Jurkat, Clone E6-1 (cell line): Measurements from ENCODE around the gene MAPK13.
"Not testable (repeated sequence)": the region's sequence is repeated elsewhere in the genome, so short reads cannot be mapped to it uniquely, and the experiment has no call there.

Experiments
- DNase-seq: peaks from one replicate; pipeline ENCODE4 v3.0.0-alpha.2; 2011; ENCODE audit warnings: low read depth, low spot score
- H3K4me3 ChIP-seq: 2 replicates; pipeline ENCODE4 v1.5.1; 2011; ENCODE audit warnings: mild to moderate bottlenecking, low read length, control low read depth, moderate library complexity

The MAPK13 gene

GRCh38 chr6:36113049-36113448 lies 17.3 kb upstream of the MAPK13 start:
- H3K4me3 ChIP-seq: no peak overlapping the region
- no peak for DNase-seq

DNA sequence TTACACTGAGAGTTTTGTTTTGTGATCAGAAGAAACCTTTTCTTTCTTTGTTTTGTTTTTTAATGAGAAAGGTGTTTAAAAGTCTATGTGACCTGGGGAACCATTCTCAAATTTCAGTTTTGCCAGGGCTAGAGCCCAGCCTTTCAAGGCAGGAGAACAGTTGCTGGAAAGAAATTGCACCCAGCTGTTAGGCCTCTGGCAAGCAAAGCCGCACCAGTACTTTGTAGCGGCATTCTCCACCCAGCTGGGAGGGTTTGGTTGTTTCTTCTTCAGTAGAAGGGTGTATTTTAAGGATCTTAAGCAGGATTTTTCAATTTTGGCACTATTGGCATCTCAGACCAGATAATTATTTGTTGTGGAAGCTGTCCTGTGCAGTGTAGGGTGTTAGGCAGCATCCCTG lies 16.6 kb upstream of the MAPK13 start:
- DNase-seq: no peak
- no peak overlapping the region for H3K4me3 ChIP-seq

DNA sequence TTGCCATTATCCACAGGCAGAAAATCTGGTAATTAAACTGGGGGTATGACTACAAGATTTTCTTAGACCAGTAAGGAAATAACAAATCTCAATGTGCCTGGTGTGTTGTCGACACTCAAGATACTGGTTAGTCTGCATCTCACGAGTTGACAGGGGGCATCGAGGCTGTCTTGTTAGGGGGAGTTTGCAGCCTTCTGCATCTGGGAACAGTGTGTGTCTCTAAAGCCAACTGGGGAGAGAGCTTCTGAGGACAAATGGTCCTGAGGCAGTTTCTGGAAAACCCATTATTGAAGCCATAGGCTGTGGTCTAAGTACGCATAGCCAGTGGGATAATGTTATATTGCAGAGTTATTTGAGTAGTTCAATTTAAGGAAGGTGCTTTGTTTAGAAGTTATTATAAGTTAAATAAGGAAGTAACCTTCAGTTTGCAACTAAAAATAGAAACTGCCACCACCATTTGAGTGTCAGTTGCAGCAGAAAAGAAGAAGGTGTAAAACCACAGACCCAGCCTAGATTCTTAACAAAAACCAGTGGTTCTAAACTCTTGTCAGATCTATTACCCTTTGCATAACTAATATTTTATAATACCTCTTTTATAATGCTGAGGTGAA lies 15.4 kb upstream of the MAPK13 start:
- H3K4me3 ChIP-seq: peak overlapping the region; percentile 22
- DNase-seq: peak; percentile 71

DNA sequence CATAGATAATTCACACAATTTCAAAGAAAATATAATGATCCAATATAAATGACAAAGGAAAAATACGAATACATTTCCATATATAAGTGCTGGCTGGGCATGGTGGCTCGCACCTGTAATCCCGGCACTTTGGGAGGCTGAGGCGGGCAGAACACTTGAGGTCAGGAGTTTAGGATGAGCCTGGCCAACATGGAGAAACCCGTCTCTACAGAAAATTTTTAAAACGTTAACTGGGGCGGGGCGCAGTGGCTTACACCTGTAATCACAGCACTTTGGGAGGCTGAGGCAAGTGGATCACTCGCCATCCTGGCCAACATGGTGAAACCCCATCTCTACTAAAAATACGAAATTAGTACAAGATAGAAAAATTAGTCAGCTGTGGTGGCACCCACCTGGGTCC lies 14.9 kb upstream of the MAPK13 start:
- DNase-seq: no peak
- no peak overlapping the region for H3K4me3 ChIP-seq

DNA sequence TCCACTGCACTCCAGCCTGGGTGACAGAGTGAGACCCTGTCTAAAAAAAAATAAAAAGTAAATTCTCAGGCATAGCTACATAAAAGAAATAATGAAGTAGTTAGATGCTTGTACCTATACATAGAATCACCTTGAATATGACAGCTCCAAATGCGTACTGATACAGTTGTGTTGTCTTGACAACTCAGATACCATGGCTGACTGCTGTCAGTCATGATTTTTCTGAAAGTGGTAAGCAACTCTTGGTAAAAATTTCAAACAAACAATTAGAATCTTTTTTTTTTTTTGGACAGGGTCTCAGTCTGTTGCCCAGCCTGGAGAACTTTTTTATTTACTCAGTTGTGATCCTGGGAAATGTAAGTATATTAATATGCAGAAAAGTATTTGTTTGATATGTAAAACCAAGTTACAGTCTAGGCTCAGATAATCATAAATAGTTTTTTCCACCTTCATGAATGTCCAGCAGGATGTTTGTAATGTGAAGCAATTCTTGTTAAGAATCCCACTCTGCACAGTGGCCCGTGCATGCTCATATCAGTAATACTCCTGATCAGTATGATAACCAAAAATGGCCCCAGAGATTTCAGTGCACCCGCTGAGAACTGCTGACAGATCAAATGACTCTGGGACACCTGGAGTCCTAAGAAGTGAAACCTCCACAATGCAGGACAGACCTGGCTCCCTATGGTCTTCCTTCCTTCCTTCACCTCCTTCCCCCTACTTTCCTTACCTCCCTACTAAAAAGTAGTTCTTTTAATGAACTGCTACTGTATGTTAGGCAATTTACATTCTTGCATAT lies 14.0 kb upstream of the MAPK13 start:
- no peak for DNase-seq
- H3K4me3 ChIP-seq: no peak overlapping the region

DNA sequence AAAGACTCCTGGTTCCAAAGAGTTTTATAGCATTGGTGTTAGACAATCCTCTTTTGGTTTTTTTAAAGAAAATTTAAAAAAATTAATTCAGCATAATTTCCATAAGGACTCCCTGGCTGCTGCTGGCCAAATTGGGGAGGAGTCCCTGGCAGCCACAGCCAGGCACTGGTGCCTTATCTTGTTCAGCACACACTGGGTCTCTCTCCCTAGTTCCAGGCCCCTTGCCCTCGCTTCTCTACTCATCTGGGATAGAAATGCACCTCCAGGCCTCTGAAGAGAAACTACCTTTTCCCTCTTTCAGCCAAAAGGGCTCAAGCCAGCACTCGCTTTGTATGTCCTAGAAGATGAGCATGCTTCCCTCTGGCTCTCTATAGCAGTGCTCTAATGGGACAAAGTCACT lies 13.4 kb upstream of the MAPK13 start:
- no peak for DNase-seq
- no peak overlapping the region for H3K4me3 ChIP-seq

DNA sequence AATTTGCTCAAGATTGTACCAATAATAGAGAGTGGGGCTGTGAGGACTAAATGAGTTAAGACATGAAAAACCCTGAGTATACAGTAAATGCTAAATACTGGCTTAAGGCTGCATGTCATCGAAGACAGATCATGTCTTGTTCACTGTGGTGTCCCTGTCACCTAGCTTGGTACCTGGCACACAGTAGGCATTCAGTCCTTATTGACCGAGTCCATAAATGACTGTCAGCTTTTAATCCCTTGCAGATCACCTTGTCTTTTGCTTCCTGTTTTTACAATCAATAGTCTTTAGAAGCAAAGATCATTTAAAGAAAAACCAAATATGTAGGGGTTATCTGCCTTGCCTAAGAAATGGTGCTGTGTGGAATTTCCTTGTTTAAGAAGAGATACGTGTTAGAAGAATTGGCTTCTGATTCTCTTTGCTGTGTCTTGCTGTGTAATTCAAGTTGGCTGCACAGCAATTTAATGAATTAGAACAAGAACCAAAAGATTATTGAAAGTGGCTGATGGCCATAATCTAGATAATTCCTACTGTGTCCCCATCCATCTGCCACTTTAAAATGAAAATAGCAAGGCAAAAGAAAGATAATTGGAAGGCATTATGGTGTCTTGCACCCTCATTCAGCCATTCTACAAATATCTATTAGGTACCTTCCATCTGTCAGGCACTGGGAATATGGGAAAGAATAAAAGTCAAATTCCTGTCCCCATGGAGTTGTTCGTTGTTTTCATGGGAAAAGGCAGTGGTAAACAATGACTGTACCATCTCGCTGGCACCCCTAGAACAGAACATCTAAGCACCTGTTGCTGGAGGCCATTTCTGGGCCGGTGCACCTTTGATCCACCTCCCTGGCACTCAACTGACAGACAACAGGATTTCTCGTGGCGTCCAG lies 12.4 kb upstream of the MAPK13 start:
- no peak overlapping the region for H3K4me3 ChIP-seq
- DNase-seq: no peak

GRCh38 chr6:36118550-36119107 lies 11.7 kb upstream of the MAPK13 start:
- no peak overlapping the region for H3K4me3 ChIP-seq
- no peak for DNase-seq

DNA sequence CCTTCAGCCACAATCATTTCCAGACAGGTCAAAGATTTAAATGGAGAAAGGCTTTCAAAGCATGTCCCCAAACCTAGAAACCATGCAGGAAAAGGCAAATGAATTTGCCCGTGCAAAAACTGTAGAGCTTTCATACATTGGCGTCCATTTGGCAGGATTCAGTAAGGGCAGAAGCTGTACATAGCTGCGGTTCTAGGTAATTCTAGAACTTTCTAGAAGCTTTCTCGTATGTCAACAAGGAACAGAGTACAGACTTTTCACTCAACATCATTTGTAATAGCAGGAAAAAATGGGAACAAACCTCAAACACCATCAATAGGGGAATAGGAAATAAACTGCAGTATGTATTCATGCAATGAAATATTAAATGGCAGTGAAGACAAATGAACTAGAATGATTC lies 11.1 kb upstream of the MAPK13 start:
- no peak for DNase-seq
- no peak overlapping the region for H3K4me3 ChIP-seq

DNA sequence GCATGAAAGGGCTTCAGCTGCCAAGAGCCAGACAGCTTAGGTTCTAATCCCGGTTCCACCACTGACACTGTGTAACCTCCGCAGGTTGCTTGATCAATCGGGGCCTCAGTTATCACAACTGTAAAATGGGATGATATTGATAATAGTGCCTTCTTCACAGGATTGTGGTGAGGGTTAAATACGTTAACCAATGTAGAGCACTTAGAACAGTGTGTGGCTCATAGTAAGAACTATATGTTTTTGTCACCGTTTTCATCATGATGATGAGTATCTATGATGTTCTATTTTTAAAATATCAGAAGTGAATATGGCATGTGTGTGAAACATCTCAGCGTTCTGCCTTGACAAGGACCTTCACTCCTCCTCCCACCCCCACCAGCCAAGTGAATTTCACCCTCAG lies 10.3 kb upstream of the MAPK13 start:
- no peak for DNase-seq
- H3K4me3 ChIP-seq: no peak overlapping the region

DNA sequence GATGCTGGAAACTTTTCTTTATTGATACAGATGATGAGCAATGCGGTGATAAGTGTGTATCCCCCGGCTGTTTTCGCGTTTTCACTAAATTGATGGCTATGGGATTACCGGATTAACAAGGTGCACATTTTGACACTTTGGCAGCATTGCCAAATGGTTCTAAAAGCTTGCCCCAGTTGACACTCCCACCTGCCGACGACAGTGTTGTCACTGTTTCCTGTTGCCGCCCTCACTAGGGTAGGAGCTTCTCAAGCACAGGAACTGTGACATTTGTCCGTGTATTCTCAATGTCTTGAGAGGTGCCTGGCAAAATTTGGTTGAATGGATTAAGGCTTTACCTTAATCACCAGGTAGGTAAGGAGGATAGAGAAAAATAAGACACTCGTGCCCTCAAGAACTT lies 9.8 kb upstream of the MAPK13 start:
- DNase-seq: peak; percentile 72

DNA sequence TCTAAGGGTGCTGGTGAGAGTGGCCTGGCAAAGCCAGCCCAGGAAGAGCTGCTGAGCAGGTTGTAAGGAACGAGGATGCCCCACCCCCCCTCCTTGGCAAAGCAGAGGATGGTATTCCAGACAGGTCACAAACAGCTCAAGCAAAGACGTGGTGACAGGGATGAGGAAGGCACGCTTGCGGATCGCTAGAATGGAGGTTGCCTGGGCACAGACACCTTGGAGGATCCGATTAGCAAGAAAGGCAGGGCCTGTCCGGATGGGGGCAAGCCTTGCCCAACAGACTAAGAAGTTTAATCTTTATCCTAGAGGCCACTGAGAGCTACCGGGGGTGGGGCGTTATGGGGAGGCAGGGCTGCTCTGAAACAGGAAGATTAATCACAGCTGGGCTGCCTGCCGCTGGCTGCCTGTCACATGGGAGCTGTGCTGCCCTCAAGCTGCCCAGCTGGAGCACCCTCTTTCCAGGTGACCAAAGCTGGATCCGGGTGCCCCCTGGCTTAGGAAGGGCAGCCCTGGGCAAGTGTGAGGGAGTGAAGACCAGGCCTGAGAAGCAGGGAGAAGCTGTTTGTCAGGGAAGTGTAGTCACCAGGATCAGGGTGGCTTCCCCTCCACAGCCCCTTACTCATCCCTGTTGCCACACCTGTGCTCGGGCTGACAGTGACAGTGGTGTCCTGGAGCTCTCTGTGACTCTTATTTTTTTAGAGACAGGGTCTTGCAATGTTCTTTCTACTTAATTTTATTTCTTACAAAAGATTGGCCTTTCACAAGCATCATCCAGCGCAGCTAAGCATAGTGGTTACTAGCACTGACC lies 9.1 kb upstream of the MAPK13 start:
- no peak for DNase-seq
- peak overlapping the region; percentile 17 for H3K4me3 ChIP-seq

More for the DNA sequence above, 9.8 kb upstream of the MAPK13 start:
- H3K4me3 ChIP-seq: peak overlapping the region; percentile 17

GRCh38 chr6:36121787-36122494 lies 8.4 kb upstream of the MAPK13 start:
- no peak for DNase-seq
- no peak overlapping the region for H3K4me3 ChIP-seq

DNA sequence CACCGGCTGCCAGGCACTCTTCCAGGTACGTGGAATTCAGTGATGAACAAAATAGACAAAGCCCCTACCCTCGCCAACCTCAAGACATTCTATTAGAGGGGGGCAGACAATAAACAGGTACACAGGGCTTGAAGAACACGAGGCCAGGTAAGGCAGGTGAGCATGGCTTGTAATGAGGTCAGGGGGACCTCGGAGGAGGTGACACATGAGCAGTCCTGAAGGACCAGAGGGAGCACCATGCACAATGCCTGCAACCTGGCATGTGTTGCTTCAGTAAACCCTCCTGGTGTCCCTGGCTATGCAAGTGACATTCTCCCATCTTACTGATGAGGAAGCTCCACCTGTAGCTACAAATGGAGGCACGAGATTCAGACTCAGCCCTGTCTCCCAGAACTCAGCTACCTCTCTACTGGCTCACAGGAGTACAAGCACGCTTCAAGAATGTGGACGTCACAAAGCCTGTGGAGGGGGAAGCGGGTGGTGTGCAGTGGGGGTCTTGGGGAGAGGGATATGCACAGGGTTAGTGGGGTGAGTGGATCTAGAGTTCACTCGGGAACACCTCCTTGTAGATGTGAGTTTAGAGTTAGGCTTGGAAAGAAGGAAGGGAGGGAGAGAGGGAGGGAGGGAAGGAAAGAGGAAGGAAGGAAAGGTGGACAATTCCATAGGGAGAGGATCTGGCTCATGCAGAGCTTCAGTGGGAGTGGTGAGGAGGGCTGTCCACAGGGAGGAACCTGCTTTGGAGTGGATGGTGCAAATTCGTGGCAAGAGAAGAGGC lies 7.6 kb upstream of the MAPK13 start:
- no peak for DNase-seq
- H3K4me3 ChIP-seq: no peak overlapping the region

GRCh38 chr6:36123270-36124139 lies 6.8 kb upstream of the MAPK13 start:
- DNase-seq: peak; percentile 82
- H3K4me3 ChIP-seq: no peak overlapping the region

GRCh38 chr6:36124346-36124745 lies 6.0 kb upstream of the MAPK13 start:
- H3K4me3 ChIP-seq, DNase-seq: not testable (repeated sequence)

GRCh38 chr6:36124881-36125280 lies 5.4 kb upstream of the MAPK13 start:
- no peak for DNase-seq
- H3K4me3 ChIP-seq: no peak overlapping the region
